H1 (cell line): ENCODE data around the gene RIPOR3. TPM values are rescaled to one million over a fixed set of nuclear protein-coding genes. Genes with fewer than 3 reads are reported as not detected.

Experiments used
- CTCF ChIA-PET: fragments of 300-600 bp; sonication (Branson Sonifier 250); formaldehyde crosslinking; loops from one replicate; lab custom pipeline; 2021; ENCODE audit not compliant: partially characterized antibody; lab: Charles Lee
- POLR2A ChIA-PET: fragments of 300-600 bp; sonication (Branson Sonifier 250); formaldehyde crosslinking; loops from one replicate; lab custom pipeline; 2021; ENCODE audit warnings: inconsistent platforms; ENCODE audit not compliant: partially characterized antibody; lab: Charles Lee
- DNase-seq, 2 experiments: peaks; one replicate each; pipeline versions ENCODE4 v3.0.0 to v3.0.0-alpha.2; 2010 to 2022; ENCODE audit warnings: low spot score in 2 of 2, low read depth in 1 of 2, mixed read lengths in 1 of 2
- FAIRE-seq: peaks from 2 replicates; lab custom pipeline; 2011; peaks lifted over from hg19 to GRCh38; lab: Jason Lieb, UNC
- H2AFZ ChIP-seq: 2 replicates; pipeline ENCODE4 v1.8.1; 2012; ENCODE audit warnings: low read length, inconsistent platforms
- H2AK5ac ChIP-seq: 2 replicates; pipeline ENCODE4 v1.6.1; 2013; ENCODE audit warnings: low read depth, low read length
- H2BK120ac ChIP-seq: replicated peaks from 2 replicates; pipeline ENCODE3; 2013; ENCODE audit warnings: low read depth, low read length, inconsistent platforms
- H2BK12ac ChIP-seq: 2 replicates; pipeline ENCODE4 v1.6.1; 2013; ENCODE audit warnings: low read depth, low read length
- H2BK15ac ChIP-seq: 2 replicates; pipeline ENCODE4 v1.6.1; 2013; ENCODE audit warnings: low read length
- H2BK20ac ChIP-seq: 2 replicates; pipeline ENCODE4 v1.6.1; 2013; ENCODE audit warnings: low read length
- H2BK5ac ChIP-seq: 2 replicates; pipeline ENCODE4 v1.6.1; 2013; ENCODE audit warnings: low read depth, low read length
- H3K14ac ChIP-seq: 2 replicates; pipeline ENCODE4 v1.6.1; 2013; ENCODE audit warnings: inconsistent platforms; ENCODE audit not compliant: insufficient read length
- H3K18ac ChIP-seq: 2 replicates; pipeline ENCODE4 v1.6.1; 2013; ENCODE audit warnings: low read length; ENCODE audit errors: extremely low read depth
- H3K23ac ChIP-seq: 2 replicates; pipeline ENCODE4 v1.6.1; 2013; ENCODE audit warnings: inconsistent platforms; ENCODE audit not compliant: insufficient read length
- H3K23me2 ChIP-seq: 2 replicates; pipeline ENCODE4 v1.6.1; 2013; ENCODE audit warnings: low read depth, low read length
- H3K27ac ChIP-seq: 2 replicates; pipeline ENCODE4 v1.6.1; 2011; ENCODE audit warnings: low read depth, low read length, inconsistent platforms
- H3K27me3 ChIP-seq, 4 experiments: replicated peaks in 1 of 4; 1 replicate in 1 of 4; 2 replicates in 3 of 4; pipeline versions ENCODE4 v1.6.1 to v1.8.1; 2011 to 2013; ENCODE audit warnings: low read length in 3 of 4, mild to moderate bottlenecking in 3 of 4, inconsistent platforms in 2 of 4, mixed read lengths in 2 of 4, moderate library complexity in 1 of 4; ENCODE audit not compliant: control insufficient read depth in 3 of 4, insufficient read depth in 3 of 4; ENCODE audit errors: extremely low read depth in 1 of 4
- H3K36me3 ChIP-seq, 4 experiments: 2 replicates each; pipeline versions ENCODE4 v1.6.1 to v1.8.1; 2011 to 2013; ENCODE audit warnings: mild to moderate bottlenecking in 4 of 4, low read length in 3 of 4, moderate library complexity in 2 of 4, control low read depth in 1 of 4, inconsistent platforms in 1 of 4; ENCODE audit not compliant: insufficient read depth in 4 of 4, control insufficient read depth in 2 of 4
- H3K4ac ChIP-seq: replicated peaks from 2 replicates; pipeline ENCODE3; 2013; ENCODE audit warnings: low read length, low read depth, mixed read lengths, inconsistent platforms; ENCODE audit not compliant: insufficient read length
- H3K4me1 ChIP-seq, 4 experiments: replicated peaks in 1 of 4; 1 replicate in 1 of 4; 2 replicates in 3 of 4; pipeline versions ENCODE4 v1.6.1 to v1.8.1; 2011 to 2013; ENCODE audit warnings: low read length in 3 of 4, inconsistent platforms in 2 of 4, mixed read lengths in 1 of 4; ENCODE audit not compliant: insufficient read depth in 4 of 4, control insufficient read depth in 3 of 4
- H3K4me2 ChIP-seq, 2 experiments: 2 replicates each; pipeline versions ENCODE4 v1.6.1 to v1.8.1; 2011 to 2013; ENCODE audit warnings: low read depth in 2 of 2, low read length in 2 of 2, control low read depth in 1 of 2, inconsistent platforms in 1 of 2, mild to moderate bottlenecking in 1 of 2; ENCODE audit not compliant: insufficient read depth in 1 of 2
- H3K4me3 ChIP-seq, 4 experiments: fragments of 200-600, 300-600 bp in 1 of 4; sonication (generic), shearing (Covaris generic), sonication (Bioruptor Twin) in 1 of 4; 2 replicates each; pipeline versions ENCODE4 v1.5.1 to v1.8.1; 2011 to 2016; ENCODE audit warnings: low read length in 4 of 4, low read depth in 3 of 4, control low read depth in 2 of 4, inconsistent platforms in 2 of 4, mild to moderate bottlenecking in 2 of 4, mixed read lengths in 1 of 4, moderate library complexity in 1 of 4; ENCODE audit not compliant: insufficient read depth in 2 of 4; ENCODE audit errors: extremely low read depth in 1 of 4
- H3K56ac ChIP-seq: replicated peaks from 2 replicates; pipeline ENCODE3; 2013; ENCODE audit warnings: low read depth, mild to moderate bottlenecking, mixed read lengths, low read length, inconsistent platforms; ENCODE audit not compliant: insufficient read length
- H3K79me1 ChIP-seq: 2 replicates; pipeline ENCODE4 v1.6.1; 2013; ENCODE audit warnings: low read depth, low read length, control low read depth
- H3K79me2 ChIP-seq, 2 experiments: 2 replicates each; pipeline versions ENCODE4 v1.6.1 to v1.8.1; 2012 to 2013; ENCODE audit warnings: low read length in 2 of 2, mild to moderate bottlenecking in 2 of 2, inconsistent platforms in 1 of 2; ENCODE audit not compliant: insufficient read depth in 2 of 2, control insufficient read depth in 1 of 2
- H3K9ac ChIP-seq, 4 experiments: replicated peaks in 1 of 4; 1 replicate in 1 of 4; 2 replicates in 3 of 4; pipeline versions ENCODE4 v1.6.1 to v1.8.1; 2011 to 2013; ENCODE audit warnings: low read depth in 3 of 4, low read length in 3 of 4, control low read depth in 2 of 4, mild to moderate bottlenecking in 2 of 4, moderate library complexity in 2 of 4, inconsistent platforms in 1 of 4; ENCODE audit errors: extremely low read depth in 1 of 4
- H3K9me3 ChIP-seq, 2 experiments: 2 replicates each; pipeline versions ENCODE4 v1.6.1 to v1.8.1; 2012 to 2013; ENCODE audit warnings: mild to moderate bottlenecking in 2 of 2, moderate library complexity in 2 of 2, control low read depth in 1 of 2, inconsistent platforms in 1 of 2, low read depth in 1 of 2, low read length in 1 of 2, mixed read lengths in 1 of 2; ENCODE audit not compliant: insufficient read depth in 2 of 2
- H4K20me1 ChIP-seq, 2 experiments: replicated peaks in 1 of 2; 2 replicates each; pipeline versions ENCODE3 to v1.8.1; 2011 to 2013; ENCODE audit warnings: inconsistent platforms in 2 of 2, low read length in 2 of 2, mild to moderate bottlenecking in 1 of 2; ENCODE audit not compliant: insufficient read depth in 2 of 2, control insufficient read depth in 1 of 2
- H4K5ac ChIP-seq: 2 replicates; pipeline ENCODE4 v1.6.1; 2013; ENCODE audit warnings: low read length, low read depth, mixed read lengths, inconsistent platforms; ENCODE audit not compliant: insufficient read length
- H4K8ac ChIP-seq: 2 replicates; pipeline ENCODE4 v1.8.0; 2013; ENCODE audit warnings: mild to moderate bottlenecking, moderate library complexity, low read length, inconsistent platforms; ENCODE audit not compliant: insufficient read depth; ENCODE audit errors: extremely low read depth
- H4K91ac ChIP-seq: replicated peaks from 2 replicates; pipeline ENCODE3; 2013; ENCODE audit warnings: low read length, mixed read lengths, inconsistent platforms; ENCODE audit not compliant: insufficient read length
- CTCF ChIP-seq, 3 experiments: IDR thresholded peaks; 1 replicate in 2 of 3; 2 replicates in 1 of 3; pipeline versions ENCODE4 v1.5.1 to v1.6.1; 2011; ENCODE audit warnings: low read length in 3 of 3, mild to moderate bottlenecking in 3 of 3, inconsistent platforms in 2 of 3, low read depth in 1 of 3, moderate library complexity in 1 of 3; ENCODE audit not compliant: insufficient read depth in 1 of 3; ENCODE audit errors: control extremely low read depth in 1 of 3
- ZNF274 ChIP-seq: IDR thresholded peaks from 2 replicates; pipeline ENCODE4 v1.7.0; 2012; ENCODE audit warnings: low read length, borderline replicate concordance; ENCODE audit errors: extremely low read depth
- polyA plus RNA-seq, 7 experiments: library from polyadenylated mRNA; depleted of rRNA in 3 of 7; stranded (reverse) in 5 of 7; unstranded in 2 of 7; fragments of >200 nt in 5 of 7; fragments of 200-250 nt in 2 of 7; gene quantifications; 1 replicate in 5 of 7; 2 replicates in 1 of 7; 4 replicates in 1 of 7; pipeline versions ENCODE4 v1.2.1 to v1.2.3, GENCODE V29; 2011 to 2013; ENCODE audit warnings: missing spikeins in 2 of 7, mixed read lengths in 2 of 7
- total RNA-seq: library from RNA; stranded (reverse); fragmentation: NEBNext Ultra II Directional; extraction: Animal tissue kit (Norgen Biotek cat#: 25700); gene quantifications from 2 replicates; pipeline ENCODE4 v1.2.1, GENCODE V29; 2021

RIPOR3 gene
- total and polyA plus RNA-seq, 2 of the 8 experiments (the other 6 are each of a cell fraction or from before 2014, with no cell fraction given): 3.6 to 4.5 TPM

- H3K27me3 ChIP-seq: no peaks in the 10 kb centered on the region
- peaks cover 0 to 6% (median 4%) of the 10 kb centered on the region in 4 experiments; a peak in 4 of 7 replicates for H3K4me1 ChIP-seq
- H4K8ac ChIP-seq: no peak overlapping the region
- H3K9me3 ChIP-seq: no peaks in the 10 kb centered on the region
- H3K56ac ChIP-seq: no peak overlapping the region
- CTCF ChIA-PET: interaction anchor here (0.7 to 8.9 kb wide), 6 partner anchors 11 to 113 kb away, joined by 3 to 61 read pairs (median 3); partner anchors contain the start of gene PARD6B
- H3K79me2 ChIP-seq: no peaks in the 10 kb centered on the region
- H3K27ac ChIP-seq: no peak overlapping the region
- H3K4me3 ChIP-seq: no peak overlapping the region
- no peak for FAIRE-seq
- no peaks in the 10 kb centered on the region for H3K79me1 ChIP-seq
- H3K14ac ChIP-seq: no peak overlapping the region
- no peak overlapping the region for H3K4ac ChIP-seq
- no peak overlapping the region for H2BK5ac ChIP-seq
- no peak overlapping the region for H2AFZ ChIP-seq
- TF ChIP-seq ZNF274 (no peak), CTCF (IDR thresholded peaks at IDR 0.05; ENCODE audit: control extremely low read depth in 1 of 3, insufficient read depth in 1 of 3, low read depth in 1 of 3, low read length in 3 of 3) (peak in 1 of 3 experiments; percentile 5; a peak in 1 of 4 replicates)
- TF ChIP-seq, all 59 proteins: peak for 1
- H2AK5ac ChIP-seq: no peak overlapping the region
- H2BK120ac ChIP-seq: no peak overlapping the region
- POLR2A ChIA-PET: interaction anchor here (1.1 kb wide), 1 partner anchor 29 kb away, joined by 3 read pairs; the partner anchor contains the start of gene RIPOR3
- no peak for DNase-seq
- no peak overlapping the region for H4K5ac ChIP-seq
- H4K91ac ChIP-seq: no peak overlapping the region
- no peak overlapping the region for H2BK12ac ChIP-seq
- no peaks in the 10 kb centered on the region for H4K20me1 ChIP-seq
- no peaks in the 10 kb centered on the region; the same call in 1 of the 2 replicates for H3K23me2 ChIP-seq
- no peaks in the 10 kb centered on the region for H3K36me3 ChIP-seq
- H3K9ac ChIP-seq: no peak overlapping the region
- no peak overlapping the region for H3K18ac ChIP-seq
- no peak overlapping the region for H2BK15ac ChIP-seq
- H3K4me2 ChIP-seq: no peak overlapping the region
- H2BK20ac ChIP-seq: no peak overlapping the region
- H3K23ac ChIP-seq: no peak overlapping the region
These were observed 29.2 kb upstream of the RIPOR3 start for GRCh38 chr20:50720582-50720981.
